A549 (cell line): ENCODE measurements around the gene PGLYRP2. TPM values are rescaled to one million over a fixed set of nuclear protein-coding genes. Genes with fewer than 3 reads are reported as not detected.
A peak's percentile ranks its signal among the peaks of the same experiment; 100 is the strongest.

Source experiments
- ATAC-seq, 2 experiments: fragments of 200-7000 bp in 1 of 2; fragments of >200 bp in 1 of 2; cut with Nextera tagmentation in 1 of 2; cut with Tn5 transposase in 1 of 2; 3 replicates each; pipeline versions ENCODE4 v1.8.0 to v1.9.1; 2018 to 2020; ENCODE audit warnings: mild to moderate bottlenecking in 1 of 2, moderate library complexity in 1 of 2
- CTCF ChIA-PET: fragments of 300-600 bp; sonication (Branson Sonifier 250); formaldehyde crosslinking; extraction: SDS; loops from one replicate; lab custom pipeline; 2021; ENCODE audit warnings: antibody characterized with exemption, inconsistent platforms; lab: Yijun Ruan, JAX
- POLR2A ChIA-PET: fragments of 350-600 bp; formaldehyde crosslinking; extraction: SDS; loops from one replicate; lab custom pipeline; 2021; ENCODE audit warnings: antibody characterized with exemption, inconsistent platforms; lab: Yijun Ruan, JAX
- DNase-seq, 2 experiments: peaks; one replicate each; pipeline versions ENCODE4 v3.0.0 to v3.0.0-alpha.2; 2011 to 2016; ENCODE audit warnings: low read depth in 1 of 2, low spot score in 1 of 2
- FAIRE-seq: peaks from 2 replicates; lab custom pipeline; 2011; peaks lifted over from hg19 to GRCh38; lab: Jason Lieb, UNC
- H3K27ac ChIP-seq, 2 experiments: fragments of >200 bp; sonication (Bioruptor Twin); formaldehyde crosslinking; 3 replicates each; pipeline ENCODE4 v1.5.1; 2016 to 2017
- H3K4me1 ChIP-seq: fragments of >200 bp; sonication (Bioruptor Twin); formaldehyde crosslinking; 3 replicates; pipeline ENCODE4 v1.6.1; 2016
- H3K4me2 ChIP-seq: fragments of >200 bp; sonication (Bioruptor Twin); formaldehyde crosslinking; 3 replicates; pipeline ENCODE4 v1.6.1; 2016
- H3K4me3 ChIP-seq: fragments of >200 bp; sonication (Bioruptor Twin); formaldehyde crosslinking; 3 replicates; pipeline ENCODE4 v1.5.1; 2016
- H3K9me3 ChIP-seq: fragments of >200 bp; sonication (Bioruptor Twin); formaldehyde crosslinking; 3 replicates; pipeline ENCODE4 v1.6.1; 2016
- CHD2 ChIP-seq: fragments of 150-350 bp; IDR thresholded peaks from 2 replicates; pipeline ENCODE4 v1.6.1; 2014; ENCODE audit warnings: low read length; ENCODE audit not compliant: partially characterized antibody
- EP300 ChIP-seq, 2 experiments: fragments of >200 bp; sonication (Bioruptor Twin); formaldehyde crosslinking; IDR thresholded peaks; 2 replicates in 1 of 2; 3 replicates in 1 of 2; pipeline ENCODE4 v1.6.1; 2016 to 2017
- FOSL2 ChIP-seq, 2 experiments: fragments of 450-650 bp in 1 of 2; fragments of >200 bp in 1 of 2; sonication (Bioruptor Twin) in 1 of 2; formaldehyde crosslinking; IDR thresholded peaks; 2 replicates each; pipeline versions ENCODE4 v1.5.0 to v1.6.1; 2016 to 2020; ENCODE audit warnings: mild to moderate bottlenecking in 1 of 2, moderate library complexity in 1 of 2
- FOXS1 ChIP-seq: fragments of 250-450 bp; sonication (Bioruptor Pico); IDR thresholded peaks from 2 replicates; pipeline ENCODE4 v1.5.0; 2020; ENCODE audit warnings: mild to moderate bottlenecking, moderate library complexity
- HDAC2 ChIP-seq: fragments of 200-600 bp; sonication (generic); IDR thresholded peaks from 2 replicates; pipeline ENCODE4 v1.6.1; 2016
- HEYL ChIP-seq: fragments of 250-450 bp; sonication (Bioruptor Pico); IDR thresholded peaks from 2 replicates; pipeline ENCODE4 v1.8.0; 2021; ENCODE audit warnings: mild to moderate bottlenecking, moderate library complexity
- HOXA7 ChIP-seq: fragments of 250-450 bp; sonication (Bioruptor Pico); IDR thresholded peaks from 2 replicates; pipeline ENCODE4 v1.5.0; 2020; ENCODE audit warnings: mild to moderate bottlenecking, moderate library complexity
- JUNB ChIP-seq: fragments of >200 bp; sonication (Bioruptor Twin); formaldehyde crosslinking; IDR thresholded peaks from 2 replicates; pipeline ENCODE4 v1.6.1; 2016
- KDM1A ChIP-seq: fragments of 200-600 bp; sonication (generic); IDR thresholded peaks from 2 replicates; pipeline ENCODE4 v1.6.1; 2016; ENCODE audit warnings: low read depth, mild to moderate bottlenecking
- MYC ChIP-seq: IDR thresholded peaks from 2 replicates; pipeline ENCODE4 v1.6.1; 2012; ENCODE audit warnings: mild to moderate bottlenecking, inconsistent platforms, low read length, improper control_type of control experiment, borderline replicate concordance
- RAD21 ChIP-seq, 2 experiments: fragments of >200 bp in 1 of 2; sonication (Bioruptor Twin) in 1 of 2; formaldehyde crosslinking in 1 of 2; IDR thresholded peaks in 1 of 2; conservative IDR thresholded peaks in 1 of 2; 2 replicates in 1 of 2; 3 replicates in 1 of 2; pipeline ENCODE4 v1.6.1; 2012 to 2018; ENCODE audit warnings: inconsistent platforms in 1 of 2
- RFX5 ChIP-seq: fragments of 450-650 bp; IDR thresholded peaks from 2 replicates; pipeline ENCODE4 v1.7.1; 2014; ENCODE audit warnings: antibody characterized with exemption, mild to moderate bottlenecking, moderate library complexity
- RNF2 ChIP-seq: fragments of 200-600 bp; sonication (generic); IDR thresholded peaks from 2 replicates; pipeline ENCODE4 v1.6.1; 2016; ENCODE audit warnings: low read depth, mild to moderate bottlenecking, antibody characterized with exemption, moderate library complexity, borderline replicate concordance
- SMC3 ChIP-seq: fragments of >200 bp; sonication (Bioruptor Twin); formaldehyde crosslinking; IDR thresholded peaks from 3 replicates; pipeline ENCODE4 v1.6.1; 2018; ENCODE audit warnings: inconsistent platforms
- SREBF2 ChIP-seq: fragments of 450-650 bp; IDR thresholded peaks from 2 replicates; pipeline ENCODE4 v1.6.1; 2014; ENCODE audit warnings: mild to moderate bottlenecking, moderate library complexity
- ZFP36 ChIP-seq: fragments of 450-650 bp; IDR thresholded peaks from 2 replicates; pipeline ENCODE4 v1.6.1; 2014; ENCODE audit warnings: borderline replicate concordance; ENCODE audit not compliant: partially characterized antibody
- WGBS: methylation state at CpG from one replicate; pipeline ENCODE4 v1.1.6; 2017; ENCODE audit errors: missing lambda C conversion rate; 5-methylcytosine and 5-hydroxymethylcytosine counted together
- polyA plus RNA-seq, 4 experiments: library from polyadenylated mRNA; depleted of rRNA in 3 of 4; stranded (reverse); fragments of >200 nt; fragmentation: RNase III in 1 of 4; extraction: RNeasy Plus Mini Kit Qiagen cat#74134 plus additional on column Dnase treatment in 1 of 4; gene quantifications; 2 replicates in 3 of 4; 3 replicates in 1 of 4; pipeline ENCODE4 v1.2.3, GENCODE V29; 2011 to 2017
- TF ChIP-seq, protein P1 (sequence below): IDR thresholded peaks from 2 replicates; pipeline ENCODE4 v1.6.1; 2012
- TF ChIP-seq, protein P2 (sequence below): fragments of >200 bp; sonication (Bioruptor Twin); formaldehyde crosslinking; IDR thresholded peaks from 3 replicates; pipeline ENCODE4 v1.5.1; 2016
- TF ChIP-seq, protein P3 (sequence below): fragments of >200 bp; sonication (Bioruptor Twin); formaldehyde crosslinking; IDR thresholded peaks from 3 replicates; pipeline ENCODE4 v1.6.1; 2016
- TF ChIP-seq, protein P4 (sequence below): fragments of 450-650 bp; IDR thresholded peaks from 2 replicates; pipeline ENCODE4 v1.6.1; 2014; ENCODE audit warnings: antibody characterized with exemption
- TF ChIP-seq, protein P5 (sequence below): IDR thresholded peaks from 2 replicates; pipeline ENCODE4 v1.6.1; 2012; ENCODE audit warnings: low read depth, borderline replicate concordance

Gene PGLYRP2
- polyA plus RNA-seq, 2 of the 4 experiments (the other 2 are of a cell fraction), result not detected

DNA sequence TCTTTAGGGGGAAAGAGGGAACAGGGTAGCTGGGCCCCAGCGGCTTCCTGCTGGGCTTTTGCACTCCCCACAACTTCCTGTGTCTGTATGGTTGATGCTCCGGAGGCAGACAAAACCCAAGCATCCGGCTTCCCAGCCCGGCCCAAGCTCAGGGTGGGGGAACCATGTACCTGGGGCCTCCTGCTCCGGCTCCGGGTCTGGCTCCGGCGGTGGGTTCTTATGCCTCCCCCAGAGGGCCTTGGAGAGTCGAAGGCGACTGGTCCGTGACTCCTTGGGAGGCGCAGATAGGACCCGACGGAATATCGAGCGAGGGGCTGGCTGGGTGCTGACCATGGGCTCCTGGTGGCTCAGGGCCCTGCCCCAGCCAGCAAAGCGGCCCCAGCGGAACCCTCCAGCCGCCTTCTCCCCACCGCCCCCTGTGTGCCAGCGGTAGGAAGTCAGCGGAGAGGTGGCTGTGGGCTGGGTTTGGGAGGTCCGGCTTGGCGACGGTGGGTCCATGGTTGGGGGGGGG lies 15.4 kb downstream of the PGLYRP2 start:
- TF ChIP-seq SMC3 (no peak), EP300 (IDR thresholded peaks at IDR 0.05) (no peak)
- TF ChIP-seq, protein P1, sequence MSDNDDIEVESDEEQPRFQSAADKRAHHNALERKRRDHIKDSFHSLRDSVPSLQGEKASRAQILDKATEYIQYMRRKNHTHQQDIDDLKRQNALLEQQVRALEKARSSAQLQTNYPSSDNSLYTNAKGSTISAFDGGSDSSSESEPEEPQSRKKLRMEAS, result no peak
- no peak for ATAC-seq
- Histone ChIP-seq H3K9me3 (no peaks in the 10 kb centered on the region), H3K4me3 (no peak overlapping the region), H3K27ac (no peak overlapping the region), H3K4me2 (no peak overlapping the region), H3K4me1 (peaks cover 12% of the 10 kb centered on the region)
- CTCF ChIA-PET, result no interaction called here
- FAIRE-seq, result no peak
- 83% methylated on average over 1 of the region's 25 CpGs for WGBS
- POLR2A ChIA-PET, result no interaction called here
- DNase-seq, result no peak

DNA sequence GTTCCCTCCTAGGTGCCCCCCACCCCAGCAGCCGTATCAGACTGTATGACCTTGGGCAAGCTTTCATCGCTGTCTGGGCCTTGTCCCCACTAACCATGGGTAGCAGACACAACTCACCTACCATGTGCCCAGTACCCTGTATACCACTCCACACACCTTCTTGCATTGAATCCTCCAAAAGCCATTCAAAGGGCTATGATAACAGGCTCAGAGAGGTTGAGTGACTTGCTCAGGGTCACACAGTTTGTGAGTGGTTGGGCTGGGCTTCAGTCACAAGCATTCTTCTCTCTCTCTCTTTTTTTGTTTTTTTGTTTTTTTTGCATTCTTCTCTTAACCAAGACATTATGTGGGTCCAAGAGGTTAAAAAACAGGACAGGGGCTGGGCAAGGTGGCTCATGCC lies 17.6 kb downstream of the PGLYRP2 start:
- 100% methylated on average over 1 of the region's 2 CpGs for WGBS
- ChIA-PET POLR2A (no interaction called here), CTCF (no interaction called here)
- Histone ChIP-seq H3K4me3 (no peak overlapping the region), H3K4me1 (peaks cover 6% of the 10 kb centered on the region), H3K9me3 (no peaks in the 10 kb centered on the region), H3K27ac (no peak overlapping the region), H3K4me2 (no peak overlapping the region)
- ATAC-seq (no peak), FAIRE-seq (no peak), DNase-seq (no peak)
- TF ChIP-seq ZFP36, result peak; percentile 39
- TF ChIP-seq, protein P2, sequence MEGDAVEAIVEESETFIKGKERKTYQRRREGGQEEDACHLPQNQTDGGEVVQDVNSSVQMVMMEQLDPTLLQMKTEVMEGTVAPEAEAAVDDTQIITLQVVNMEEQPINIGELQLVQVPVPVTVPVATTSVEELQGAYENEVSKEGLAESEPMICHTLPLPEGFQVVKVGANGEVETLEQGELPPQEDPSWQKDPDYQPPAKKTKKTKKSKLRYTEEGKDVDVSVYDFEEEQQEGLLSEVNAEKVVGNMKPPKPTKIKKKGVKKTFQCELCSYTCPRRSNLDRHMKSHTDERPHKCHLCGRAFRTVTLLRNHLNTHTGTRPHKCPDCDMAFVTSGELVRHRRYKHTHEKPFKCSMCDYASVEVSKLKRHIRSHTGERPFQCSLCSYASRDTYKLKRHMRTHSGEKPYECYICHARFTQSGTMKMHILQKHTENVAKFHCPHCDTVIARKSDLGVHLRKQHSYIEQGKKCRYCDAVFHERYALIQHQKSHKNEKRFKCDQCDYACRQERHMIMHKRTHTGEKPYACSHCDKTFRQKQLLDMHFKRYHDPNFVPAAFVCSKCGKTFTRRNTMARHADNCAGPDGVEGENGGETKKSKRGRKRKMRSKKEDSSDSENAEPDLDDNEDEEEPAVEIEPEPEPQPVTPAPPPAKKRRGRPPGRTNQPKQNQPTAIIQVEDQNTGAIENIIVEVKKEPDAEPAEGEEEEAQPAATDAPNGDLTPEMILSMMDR, result no peak

DNA sequence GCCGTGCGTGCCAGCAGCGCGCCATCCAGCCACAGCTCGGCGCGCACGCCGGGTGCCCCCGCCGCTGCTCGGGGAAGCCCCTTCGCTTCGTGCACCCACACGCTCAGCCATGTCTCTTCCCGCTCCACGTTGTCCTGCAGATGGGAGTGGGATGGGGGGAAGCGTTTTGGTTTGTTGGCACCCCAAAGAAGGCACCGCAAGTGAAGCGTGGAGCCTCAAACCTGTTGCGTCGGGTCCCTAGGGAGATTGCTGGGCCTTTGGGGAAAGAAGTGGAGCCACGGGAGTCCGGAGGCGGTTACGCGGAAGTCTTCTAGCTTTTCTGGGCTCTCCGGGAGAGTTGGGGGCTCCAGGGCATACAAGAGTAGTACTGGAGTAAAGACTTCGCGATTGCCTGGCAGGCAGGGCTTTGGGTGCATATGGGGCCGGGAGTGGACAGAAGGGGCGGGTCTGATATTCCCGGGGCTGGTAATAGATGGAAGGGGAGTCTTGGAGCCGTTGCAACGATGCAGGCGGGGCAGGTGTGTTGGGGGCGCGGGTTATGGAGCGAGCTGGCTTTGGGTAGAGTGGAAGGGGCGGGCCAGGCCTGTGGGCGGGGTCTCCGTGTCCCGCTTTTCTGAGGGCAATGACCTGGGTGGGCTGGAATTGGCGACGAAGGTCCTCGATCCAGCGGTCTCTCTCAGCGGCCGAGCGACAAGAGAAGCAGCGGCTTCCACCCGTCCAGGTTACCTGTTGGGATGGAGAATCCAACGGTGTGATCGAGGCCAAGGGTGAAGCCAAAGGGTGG lies 21.4 kb downstream of the PGLYRP2 start:
- Histone ChIP-seq H3K9me3 (no peaks in the 10 kb centered on the region), H3K4me1 (no peaks in the 10 kb centered on the region), H3K4me2 (peak overlapping the region; percentile 97), H3K27ac (no peak overlapping the region), H3K4me3 (peak overlapping the region; percentile 50; the same call in 2 of the 3 replicates)
- TF ChIP-seq ZFP36 (no peak), RFX5 (no peak), HOXA7 (CRISPR knock-in tag) (no peak), HEYL (no peak), FOSL2 (IDR thresholded peaks at IDR 0.05) (no peak), FOSL2 (CRISPR knock-in tag; IDR thresholded peaks at IDR 0.05) (no peak), HDAC2 (no peak), RAD21 (conservative IDR thresholded peaks at IDR 0.05 in 1 of 2, IDR thresholded peaks at IDR 0.05 in 1 of 2) (no peak), MYC (no peak), KDM1A (no peak), SREBF2 (no peak), RNF2 (no peak), JUNB (no peak), FOXS1 (no peak), CHD2 (no peak)
- TF ChIP-seq, protein P3, sequence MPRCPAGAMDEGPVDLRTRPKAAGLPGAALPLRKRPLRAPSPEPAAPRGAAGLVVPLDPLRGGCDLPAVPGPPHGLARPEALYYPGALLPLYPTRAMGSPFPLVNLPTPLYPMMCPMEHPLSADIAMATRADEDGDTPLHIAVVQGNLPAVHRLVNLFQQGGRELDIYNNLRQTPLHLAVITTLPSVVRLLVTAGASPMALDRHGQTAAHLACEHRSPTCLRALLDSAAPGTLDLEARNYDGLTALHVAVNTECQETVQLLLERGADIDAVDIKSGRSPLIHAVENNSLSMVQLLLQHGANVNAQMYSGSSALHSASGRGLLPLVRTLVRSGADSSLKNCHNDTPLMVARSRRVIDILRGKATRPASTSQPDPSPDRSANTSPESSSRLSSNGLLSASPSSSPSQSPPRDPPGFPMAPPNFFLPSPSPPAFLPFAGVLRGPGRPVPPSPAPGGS, result no peak
- TF ChIP-seq, protein P4, sequence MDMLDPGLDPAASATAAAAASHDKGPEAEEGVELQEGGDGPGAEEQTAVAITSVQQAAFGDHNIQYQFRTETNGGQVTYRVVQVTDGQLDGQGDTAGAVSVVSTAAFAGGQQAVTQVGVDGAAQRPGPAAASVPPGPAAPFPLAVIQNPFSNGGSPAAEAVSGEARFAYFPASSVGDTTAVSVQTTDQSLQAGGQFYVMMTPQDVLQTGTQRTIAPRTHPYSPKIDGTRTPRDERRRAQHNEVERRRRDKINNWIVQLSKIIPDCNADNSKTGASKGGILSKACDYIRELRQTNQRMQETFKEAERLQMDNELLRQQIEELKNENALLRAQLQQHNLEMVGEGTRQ, result no peak
- TF ChIP-seq, protein P2, result no peak
- TF ChIP-seq, protein P5, sequence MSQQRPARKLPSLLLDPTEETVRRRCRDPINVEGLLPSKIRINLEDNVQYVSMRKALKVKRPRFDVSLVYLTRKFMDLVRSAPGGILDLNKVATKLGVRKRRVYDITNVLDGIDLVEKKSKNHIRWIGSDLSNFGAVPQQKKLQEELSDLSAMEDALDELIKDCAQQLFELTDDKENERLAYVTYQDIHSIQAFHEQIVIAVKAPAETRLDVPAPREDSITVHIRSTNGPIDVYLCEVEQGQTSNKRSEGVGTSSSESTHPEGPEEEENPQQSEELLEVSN, result no peak
- CTCF ChIA-PET, result interaction anchor here (1.3 kb wide), 1 partner anchor 98 kb away, joined by 3 read pairs; no protein-coding TSS in a partner anchor
- POLR2A ChIA-PET, result no interaction called here
- DNase-seq (no peak), FAIRE-seq (no peak), ATAC-seq (no peak)
- WGBS, result 55% methylated on average over 30 of the region's 54 CpGs
